Stimulated activated naive CD8-positive, alpha-beta T cell treated with anti-CD3 and anti-CD28 coated beads, Interleukin-15, Interleukin-2, amounts not matched to agents 100 ng/mL and 50 ng/mL, for 24 hours (primary cell): ENCODE measurements around the gene FBXO46.
"Not testable (repeated sequence)": the region's sequence is repeated elsewhere in the genome, so short reads cannot be mapped to it uniquely, and the experiment has no call there.

Experiments used
- H3K27ac Mint-ChIP-seq: one replicate; pipeline ENCODE4 v1.8.0; 2021; ENCODE audit warnings: mild to moderate bottlenecking, mixed read lengths
- H3K27me3 Mint-ChIP-seq: one replicate; pipeline ENCODE4 v1.8.0; 2021; ENCODE audit warnings: mixed read lengths
- H3K36me3 Mint-ChIP-seq: one replicate; pipeline ENCODE4 v1.8.0; 2021; ENCODE audit warnings: low read depth, mixed read lengths
- H3K4me1 Mint-ChIP-seq: one replicate; pipeline ENCODE4 v1.8.0; 2021; ENCODE audit warnings: low read depth, mixed read lengths
- H3K4me3 Mint-ChIP-seq: one replicate; pipeline ENCODE4 v1.8.0; 2021; ENCODE audit warnings: mild to moderate bottlenecking, mixed read lengths
- H3K9me3 Mint-ChIP-seq: one replicate; pipeline ENCODE4 v1.8.0; 2021; ENCODE audit warnings: mixed read lengths

Gene FBXO46

DNA sequence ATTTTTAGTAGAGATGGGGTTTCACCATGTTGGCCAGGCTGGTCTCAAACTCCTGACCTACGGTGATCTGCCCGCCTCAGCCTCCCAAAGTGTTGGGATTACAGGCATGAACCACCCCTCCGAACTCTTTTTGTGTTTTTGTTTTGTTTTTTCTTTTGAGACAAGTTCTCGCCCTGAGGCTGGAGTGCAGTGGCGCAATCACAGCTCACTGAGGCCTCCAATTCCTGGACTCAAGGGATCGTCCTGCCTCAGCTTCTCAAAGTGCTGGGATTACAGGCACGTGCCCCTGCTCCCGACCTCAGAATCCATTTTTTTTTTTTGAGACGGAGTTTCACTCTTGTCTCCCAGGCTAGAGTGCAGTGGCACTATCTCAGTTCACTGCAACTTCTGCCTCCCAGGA lies 27.0 kb upstream of the FBXO46 start:
- Mint-ChIP-seq H3K27me3 (no peaks in the 10 kb centered on the region), H3K9me3 (no peaks in the 10 kb centered on the region), H3K36me3 (no peaks in the 10 kb centered on the region), H3K4me1 (no peaks in the 10 kb centered on the region), H3K4me3 (no peak overlapping the region), H3K27ac (no peak overlapping the region)

- no peak overlapping the region for H3K4me3 Mint-ChIP-seq
- H3K4me1 Mint-ChIP-seq = no peaks in the 10 kb centered on the region
- H3K27me3 Mint-ChIP-seq = no peaks in the 10 kb centered on the region
- H3K27ac Mint-ChIP-seq = no peak overlapping the region
- no peaks in the 10 kb centered on the region for H3K9me3 Mint-ChIP-seq
- H3K36me3 Mint-ChIP-seq = no peaks in the 10 kb centered on the region
Measured at GRCh38 chr19:45754323-45754722, 23.6 kb upstream of the FBXO46 start.

GRCh38 chr19:45753548-45753947 lies 22.9 kb upstream of the FBXO46 start:
- Mint-ChIP-seq H3K36me3 (no peaks in the 10 kb centered on the region), H3K9me3 (no peaks in the 10 kb centered on the region), H3K27me3 (no peaks in the 10 kb centered on the region), H3K27ac (no peak overlapping the region), H3K4me1 (no peaks in the 10 kb centered on the region), H3K4me3 (no peak overlapping the region)

GRCh38 chr19:45752639-45753038 lies 21.9 kb upstream of the FBXO46 start:
- Mint-ChIP-seq H3K27ac (no peak overlapping the region), H3K9me3 (no peaks in the 10 kb centered on the region), H3K27me3 (peaks cover under 1% of the 10 kb centered on the region), H3K36me3 (no peaks in the 10 kb centered on the region), H3K4me3 (no peak overlapping the region), H3K4me1 (no peaks in the 10 kb centered on the region)

DNA sequence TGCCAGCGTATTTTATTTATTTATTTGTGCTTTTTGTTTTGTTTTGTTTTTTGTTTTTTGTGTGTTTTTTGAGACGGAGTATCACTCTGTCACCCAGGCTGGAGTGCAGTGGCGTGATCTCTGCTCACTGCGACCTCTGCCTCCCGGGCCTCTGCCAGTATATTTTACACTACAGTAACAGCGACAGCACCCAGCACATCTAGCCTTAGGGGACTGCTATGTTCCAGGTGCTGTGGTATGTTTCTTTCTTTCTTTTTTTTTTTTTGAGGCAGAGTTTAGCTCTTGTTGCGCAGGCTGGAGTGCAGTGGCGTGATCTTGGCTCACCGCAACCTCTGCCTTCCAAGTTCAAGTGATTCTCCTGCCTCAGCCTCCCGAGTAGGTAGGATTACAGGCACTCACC lies 20.8 kb upstream of the FBXO46 start:
- H3K27ac Mint-ChIP-seq = not testable (repeated sequence)

GRCh38 chr19:45747513-45747912 lies 16.8 kb upstream of the FBXO46 start:
- Mint-ChIP-seq H3K4me3 (no peak overlapping the region), H3K27me3 (peaks cover 13% of the 10 kb centered on the region), H3K4me1 (no peaks in the 10 kb centered on the region), H3K9me3 (no peaks in the 10 kb centered on the region), H3K36me3 (no peaks in the 10 kb centered on the region), H3K27ac (no peak overlapping the region)

More for the DNA sequence above, 20.8 kb upstream of the FBXO46 start:
- not testable (repeated sequence) for H3K4me1 Mint-ChIP-seq, H3K9me3 Mint-ChIP-seq, H3K36me3 Mint-ChIP-seq, H3K4me3 Mint-ChIP-seq, H3K27me3 Mint-ChIP-seq

DNA sequence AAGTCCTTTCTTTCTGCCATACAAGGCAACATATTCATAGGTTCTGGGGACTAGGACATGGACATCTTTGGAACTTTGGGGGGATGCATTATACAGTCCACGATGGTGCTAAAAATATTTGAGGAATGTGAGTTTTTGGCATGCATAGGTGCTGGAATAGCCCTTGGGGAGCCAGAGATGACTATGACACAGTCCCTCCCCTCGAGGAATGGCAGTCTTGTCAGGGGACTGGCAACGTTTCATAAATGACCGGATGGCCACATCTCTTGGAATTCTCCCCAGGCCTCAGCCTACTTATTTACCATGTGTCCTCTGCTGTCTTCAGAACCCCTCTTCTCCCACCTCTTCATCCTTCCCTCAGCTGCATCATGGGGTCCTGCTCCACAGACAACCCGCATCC lies 16.2 kb upstream of the FBXO46 start:
- H3K27me3 Mint-ChIP-seq = peaks cover 13% of the 10 kb centered on the region
- no peak overlapping the region for H3K27ac Mint-ChIP-seq
- H3K36me3 Mint-ChIP-seq = no peaks in the 10 kb centered on the region

GRCh38 chr19:45745606-45746005 lies 14.9 kb upstream of the FBXO46 start:
- no peak overlapping the region for H3K27ac Mint-ChIP-seq
- H3K36me3 Mint-ChIP-seq = no peaks in the 10 kb centered on the region
- H3K4me3 Mint-ChIP-seq = no peak overlapping the region
- H3K9me3 Mint-ChIP-seq = no peaks in the 10 kb centered on the region
- peaks cover 13% of the 10 kb centered on the region for H3K27me3 Mint-ChIP-seq
- no peaks in the 10 kb centered on the region for H3K4me1 Mint-ChIP-seq

More for the DNA sequence above, 16.2 kb upstream of the FBXO46 start:
- no peak overlapping the region for H3K4me3 Mint-ChIP-seq
- no peaks in the 10 kb centered on the region for H3K9me3 Mint-ChIP-seq
- H3K4me1 Mint-ChIP-seq = no peaks in the 10 kb centered on the region

- Mint-ChIP-seq H3K9me3 (no peaks in the 10 kb centered on the region), H3K4me3 (no peak overlapping the region), H3K27me3 (peaks cover 16% of the 10 kb centered on the region), H3K27ac (no peak overlapping the region), H3K36me3 (no peaks in the 10 kb centered on the region), H3K4me1 (no peaks in the 10 kb centered on the region)
Measured at GRCh38 chr19:45742969-45743368, 12.3 kb upstream of the FBXO46 start.

- no peaks in the 10 kb centered on the region for H3K36me3 Mint-ChIP-seq
- H3K4me3 Mint-ChIP-seq = no peak overlapping the region
- H3K27ac Mint-ChIP-seq = no peak overlapping the region
- no peaks in the 10 kb centered on the region for H3K9me3 Mint-ChIP-seq
- peaks cover 6% of the 10 kb centered on the region for H3K27me3 Mint-ChIP-seq
- H3K4me1 Mint-ChIP-seq = no peaks in the 10 kb centered on the region
Measured at GRCh38 chr19:45739498-45740439, 9.1 kb upstream of the FBXO46 start.

DNA sequence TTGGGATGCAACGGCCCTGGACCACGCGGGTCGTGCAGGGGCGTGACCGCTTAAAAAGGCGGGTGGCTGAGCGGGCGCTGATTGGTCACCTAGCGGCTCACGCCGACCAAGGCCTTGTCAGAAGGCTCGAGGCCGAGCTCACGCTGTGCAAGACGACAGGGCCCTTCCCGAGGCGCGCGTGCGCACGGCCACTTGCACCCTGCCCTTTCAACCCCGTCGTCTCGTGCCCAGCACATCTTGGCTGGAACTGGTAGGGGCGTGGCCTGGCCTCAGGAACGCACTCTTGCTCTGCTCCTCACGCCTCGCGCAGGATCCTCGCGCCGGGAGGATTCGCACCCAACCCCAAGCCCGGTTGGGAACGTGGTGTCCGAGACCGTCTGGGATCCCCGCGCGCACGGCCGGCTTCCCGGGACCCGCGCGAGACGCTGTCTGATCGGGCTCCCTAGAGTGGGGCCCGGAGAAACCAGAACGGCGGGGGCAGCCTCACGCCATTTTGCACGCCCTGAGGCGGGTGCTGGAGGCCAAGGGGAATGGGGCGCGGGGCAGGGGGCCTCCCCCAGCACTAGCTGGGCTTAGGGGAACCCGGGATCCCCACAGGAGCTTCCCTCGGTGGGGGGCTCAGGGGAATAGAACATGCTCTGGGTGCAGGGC lies 2.6 kb upstream of the FBXO46 start, which contains the start of gene MEIOSIN:
Gene MEIOSIN, plus strand, starts transcription at position 280 of the 651 bp plus-strand sequence. CDS start 1,938 bp downstream, outside the sequence.
- no peak within 1 kb of the TSS for H3K27ac Mint-ChIP-seq

GRCh38 chr19:45729800-45730290 lies 851 bp downstream of the FBXO46 start:
- H3K27ac Mint-ChIP-seq = peak overlapping the region; percentile 92
- peaks cover 20% of the 10 kb centered on the region for H3K4me1 Mint-ChIP-seq
- H3K9me3 Mint-ChIP-seq = no peaks in the 10 kb centered on the region
- peak overlapping the region; percentile 96 for H3K4me3 Mint-ChIP-seq
- no peaks in the 10 kb centered on the region for H3K36me3 Mint-ChIP-seq
- H3K27me3 Mint-ChIP-seq = no peaks in the 10 kb centered on the region

More for the DNA sequence above, 2.6 kb upstream of the FBXO46 start, which contains the start of gene MEIOSIN:
- Mint-ChIP-seq H3K27me3 (no peaks in the 10 kb centered on the region), H3K36me3 (no peaks in the 10 kb centered on the region), H3K4me3 (no peak within 1 kb of the TSS), H3K4me1 (peaks cover 16% of the 10 kb centered on the region), H3K9me3 (no peaks in the 10 kb centered on the region)

DNA sequence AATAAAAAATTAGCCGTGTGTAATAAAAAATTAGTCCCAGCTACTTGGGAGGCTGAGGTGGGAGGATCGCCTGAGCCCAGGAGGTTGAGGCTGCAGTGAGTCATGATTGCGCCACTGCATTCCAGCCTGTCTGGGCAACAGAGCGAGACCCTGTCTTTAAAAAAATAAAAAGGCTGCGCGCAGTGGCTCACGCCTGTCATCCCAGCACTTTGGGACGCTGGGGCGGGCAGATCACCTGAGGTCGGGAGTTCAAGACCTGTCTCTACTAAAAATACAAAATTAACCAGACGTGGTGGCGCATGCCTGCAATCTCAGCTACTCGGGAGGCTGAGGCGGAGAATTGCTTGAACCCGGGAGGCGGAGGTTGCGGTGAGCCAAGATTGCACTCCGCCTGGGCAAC lies 2.0 kb downstream of the FBXO46 start:
- not testable (repeated sequence) for H3K36me3 Mint-ChIP-seq, H3K9me3 Mint-ChIP-seq, H3K27me3 Mint-ChIP-seq, H3K27ac Mint-ChIP-seq
- Mint-ChIP-seq H3K4me3 (peak overlapping the region; percentile 5), H3K4me1 (peaks cover 20% of the 10 kb centered on the region)

GRCh38 chr19:45720065-45720464 lies 10.6 kb downstream of the FBXO46 start:
- not testable (repeated sequence) for H3K27me3 Mint-ChIP-seq

DNA sequence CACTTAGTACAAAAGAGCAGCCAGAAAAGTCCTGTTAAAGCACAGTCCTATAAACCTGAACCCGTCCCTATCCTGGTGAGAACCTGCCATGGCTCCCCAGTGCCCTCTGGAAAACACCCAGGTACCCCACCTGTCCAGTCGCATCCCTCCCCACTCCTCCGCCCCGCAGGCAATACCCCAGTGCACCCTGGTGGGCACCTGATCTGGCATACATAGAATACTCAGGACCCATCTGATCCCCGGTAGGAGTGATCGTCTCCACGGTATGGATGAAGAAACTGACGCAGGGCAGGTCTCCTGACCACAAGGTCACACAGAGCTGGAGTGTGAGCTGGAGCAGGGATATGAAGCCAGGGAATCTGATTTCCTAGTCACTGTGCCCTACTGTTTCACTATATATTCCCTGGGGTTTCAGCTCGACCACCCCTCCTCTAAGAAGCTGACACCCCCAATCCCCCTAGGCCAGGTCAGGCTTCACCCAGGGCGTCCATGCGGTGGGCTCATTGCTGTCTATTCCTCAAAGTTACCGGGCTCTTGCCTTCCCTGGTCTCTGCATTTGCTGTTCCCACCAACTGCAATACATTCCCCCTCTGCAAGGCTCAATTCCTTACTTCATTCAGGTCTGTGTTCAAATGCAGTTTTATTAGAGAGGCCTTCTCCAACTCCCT lies 12.6 kb downstream of the FBXO46 start:
- H3K4me3 Mint-ChIP-seq = peak overlapping the region; percentile 90
- H3K27me3 Mint-ChIP-seq = no peaks in the 10 kb centered on the region
- peaks cover 37% of the 10 kb centered on the region for H3K36me3 Mint-ChIP-seq
- no peaks in the 10 kb centered on the region for H3K9me3 Mint-ChIP-seq
- peaks cover 38% of the 10 kb centered on the region for H3K4me1 Mint-ChIP-seq
- peak overlapping the region; percentile 98 for H3K27ac Mint-ChIP-seq

More at GRCh38 chr19:45720065-45720464, 10.6 kb downstream of the FBXO46 start:
- not testable (repeated sequence) for H3K9me3 Mint-ChIP-seq, H3K4me3 Mint-ChIP-seq, H3K27ac Mint-ChIP-seq
- H3K4me1 Mint-ChIP-seq = peaks cover 36% of the 10 kb centered on the region
- peaks cover 30% of the 10 kb centered on the region for H3K36me3 Mint-ChIP-seq
